ENCODE results near the gene TBXAS1.
"Not testable (repeated sequence)": the region's sequence is repeated elsewhere in the genome, so short reads cannot be mapped to it uniquely, and the experiment has no call there.

Gene TBXAS1

GRCh38 chr7:139884441-139884840, 55.4 kb downstream of the TBXAS1 start:
- no peak for FAIRE-seq
- no peak for DNase-seq (ENCODE audit: extremely low spot score, insufficient read length, low read depth)

DNA sequence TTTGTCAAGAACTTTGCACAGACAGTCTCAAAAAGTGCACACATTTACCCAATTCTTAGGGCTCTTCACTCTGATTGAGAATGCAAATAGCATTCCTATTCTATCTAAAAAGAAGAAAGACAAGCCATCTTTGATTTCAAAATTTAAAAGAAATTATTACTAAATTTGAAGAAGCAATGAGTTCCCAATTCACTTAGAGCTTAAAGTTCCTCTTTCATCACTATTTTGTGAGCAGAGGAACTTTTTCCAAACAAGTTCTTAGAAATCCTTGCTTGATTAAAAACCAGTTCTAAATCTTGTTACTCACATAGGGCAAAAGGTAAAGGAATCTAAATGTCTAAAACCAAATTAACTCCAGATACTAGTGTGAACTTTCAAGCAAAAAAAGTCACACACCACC, 56.4 kb downstream of the TBXAS1 start:
- FAIRE-seq (no peak), DNase-seq (ENCODE audit: extremely low spot score, insufficient read length, low read depth) (no peak)

DNA sequence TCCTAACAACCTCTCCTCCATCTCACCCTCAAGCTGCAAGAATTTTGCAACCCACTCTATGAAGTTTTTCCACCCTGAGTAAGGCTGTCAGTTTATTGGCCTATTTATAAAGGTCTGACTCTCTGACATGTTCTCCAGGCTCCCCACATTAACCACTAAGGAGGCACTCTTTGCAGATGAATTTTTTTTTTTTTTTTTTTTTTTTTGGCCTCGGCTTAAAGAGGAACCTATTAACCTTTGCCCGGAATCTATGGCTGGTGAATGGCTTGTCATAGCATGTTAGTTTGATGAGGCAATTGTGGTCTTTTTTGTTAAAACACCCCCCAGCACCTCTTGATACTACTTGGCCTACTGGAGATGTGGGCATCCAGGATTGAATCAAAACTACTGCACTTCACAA, 57.1 kb downstream of the TBXAS1 start:
- DNase-seq (ENCODE audit: extremely low spot score, insufficient read length, low read depth), result no peak
- FAIRE-seq, result no peak

GRCh38 chr7:139886899-139887298, 57.8 kb downstream of the TBXAS1 start:
- DNase-seq (ENCODE audit: extremely low spot score, insufficient read length, low read depth) (no peak), FAIRE-seq (peak; percentile 67)

- no peak for FAIRE-seq
These were observed 59.0 kb downstream of the TBXAS1 start for GRCh38 chr7:139887992-139888481.

DNA sequence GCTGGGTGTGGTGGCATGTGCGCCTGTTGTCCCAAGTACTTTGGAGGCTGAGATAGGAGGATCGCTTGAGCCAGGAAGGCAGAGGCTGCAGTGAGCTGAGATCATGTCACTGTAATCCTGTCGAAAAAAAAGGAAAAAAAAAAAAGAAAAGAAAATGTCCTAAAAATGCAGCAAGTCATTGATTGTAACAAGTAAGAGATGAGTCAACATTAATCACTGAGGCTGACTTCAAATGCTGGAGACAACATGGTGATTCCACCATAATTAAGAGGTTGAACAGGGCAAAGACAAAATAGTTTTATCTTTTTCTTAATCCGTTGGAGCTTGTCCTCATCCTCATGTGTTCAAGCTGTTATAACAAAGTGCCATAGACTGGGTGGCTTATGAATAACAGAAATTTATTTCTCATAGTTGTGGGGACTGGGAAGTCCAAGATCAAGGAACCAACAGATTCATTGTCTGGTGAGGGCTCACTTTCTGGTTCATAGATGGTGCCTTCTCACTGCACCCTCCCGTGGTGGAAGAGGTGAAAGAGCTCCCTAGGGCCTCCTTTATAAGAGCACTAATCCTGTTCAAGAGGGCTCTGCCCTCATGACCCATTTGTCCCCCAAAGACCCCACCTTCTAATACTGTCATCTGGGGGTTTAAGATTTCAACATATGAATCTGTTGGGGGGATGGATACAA, 60.3 kb downstream of the TBXAS1 start:
- DNase-seq (ENCODE audit: extremely low spot score, insufficient read length, low read depth), result no peak
- FAIRE-seq, result no peak

More at GRCh38 chr7:139887992-139888481, 59.0 kb downstream of the TBXAS1 start:
- no peak for DNase-seq (ENCODE audit: extremely low spot score, insufficient read length, low read depth)

DNA sequence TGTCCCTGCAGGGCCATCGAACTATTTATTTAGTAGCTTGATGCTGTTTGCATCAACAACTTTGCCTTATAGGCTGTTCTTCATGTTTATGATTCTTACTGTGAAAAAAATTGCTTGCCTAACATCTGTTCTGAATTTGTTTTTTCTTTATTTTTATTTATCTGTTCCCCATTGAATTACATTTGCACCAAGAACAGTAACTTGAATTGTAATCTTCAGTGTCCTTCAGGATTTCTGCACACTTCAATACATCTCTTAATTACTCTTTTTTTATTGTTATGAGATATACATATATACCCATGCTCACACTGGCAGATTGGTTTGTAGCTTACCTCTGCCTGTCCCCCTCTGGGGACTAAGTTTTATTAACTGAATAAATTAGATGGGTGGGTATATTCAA, 64.4 kb downstream of the TBXAS1 start:
- FAIRE-seq, result no peak
- no peak for DNase-seq (ENCODE audit: extremely low spot score, insufficient read length, low read depth)

DNA sequence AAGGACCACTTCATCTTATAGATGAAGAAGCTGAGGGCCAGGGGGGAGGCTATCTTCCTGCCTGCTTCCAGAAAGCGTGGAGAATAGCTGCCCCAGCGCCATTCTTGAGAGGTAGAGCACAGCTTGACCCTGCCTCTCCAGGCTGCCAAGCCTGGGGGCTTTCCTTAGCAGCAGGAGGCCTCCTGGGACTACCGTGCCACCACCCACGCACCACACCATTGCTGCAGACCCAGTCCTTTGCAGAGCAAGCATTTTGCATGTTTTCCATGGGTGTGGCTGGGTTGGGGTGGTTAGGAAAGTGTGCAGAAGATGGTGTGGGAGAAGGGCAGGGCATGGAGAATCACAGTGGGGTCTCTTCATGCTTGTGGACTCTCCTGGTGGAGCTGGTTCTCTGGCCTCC, 64.9 kb downstream of the TBXAS1 start:
- no peak for FAIRE-seq
- no peak for DNase-seq (ENCODE audit: extremely low spot score, insufficient read length, low read depth)

DNA sequence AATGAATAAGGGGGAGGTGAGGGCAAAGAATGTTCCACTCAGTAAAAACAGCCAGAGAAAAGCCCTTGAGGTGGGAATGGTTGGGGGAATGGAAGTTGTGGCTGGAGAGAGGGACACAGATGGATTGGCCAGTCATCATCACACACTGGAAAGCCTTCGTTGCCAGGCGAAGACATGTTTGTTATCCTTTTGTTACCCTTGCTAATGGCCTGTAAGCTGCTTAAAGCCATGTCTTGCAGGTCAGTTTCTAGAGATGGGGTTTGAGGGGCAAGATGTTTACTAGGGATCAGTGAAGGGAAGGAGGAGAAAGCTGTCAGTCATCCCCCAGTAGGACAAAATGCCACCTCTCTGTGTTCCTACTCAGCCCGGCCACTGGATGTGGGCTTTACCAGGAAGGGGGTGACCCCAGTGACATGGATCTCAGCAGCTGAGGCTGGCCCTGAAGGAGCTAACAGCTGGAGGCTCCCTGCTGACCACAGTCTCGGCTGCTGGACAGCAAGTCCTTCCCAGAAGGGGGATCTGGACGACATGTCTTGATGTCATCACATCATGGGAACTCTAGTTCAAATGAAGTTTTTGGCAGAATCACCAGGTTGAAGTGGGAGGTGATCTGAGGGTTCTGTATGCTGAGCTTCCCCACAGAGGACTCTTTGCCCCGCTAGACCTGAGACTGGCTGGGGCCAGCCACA, 66.2 kb downstream of the TBXAS1 start:
- DNase-seq (ENCODE audit: extremely low spot score, insufficient read length, low read depth), result no peak
- FAIRE-seq, result no peak

- no peak for FAIRE-seq
- DNase-seq (ENCODE audit: extremely low spot score, insufficient read length, low read depth), result no peak
These were observed 67.2 kb downstream of the TBXAS1 start for GRCh38 chr7:139896288-139896687.

DNA sequence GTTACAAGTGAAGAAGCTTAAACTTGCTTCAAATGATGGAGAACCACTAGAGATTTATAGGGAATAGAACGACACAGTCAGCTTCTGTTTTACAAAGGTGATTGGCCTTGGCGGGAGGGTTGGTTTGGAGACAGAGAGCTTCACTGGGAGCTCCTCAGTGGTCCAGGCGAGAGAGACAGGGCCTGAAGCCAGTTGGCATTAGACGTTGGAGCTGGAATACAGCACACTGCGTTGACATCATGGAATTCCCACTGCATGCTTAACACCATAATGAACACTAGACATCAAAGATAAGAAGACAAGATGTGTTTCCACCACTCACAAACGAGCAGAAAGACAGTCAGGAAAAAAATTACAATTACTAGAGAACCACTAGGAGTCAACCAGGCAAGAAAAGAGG, 67.8 kb downstream of the TBXAS1 start:
- FAIRE-seq (no peak), DNase-seq (ENCODE audit: extremely low spot score, insufficient read length, low read depth) (no peak)

DNA sequence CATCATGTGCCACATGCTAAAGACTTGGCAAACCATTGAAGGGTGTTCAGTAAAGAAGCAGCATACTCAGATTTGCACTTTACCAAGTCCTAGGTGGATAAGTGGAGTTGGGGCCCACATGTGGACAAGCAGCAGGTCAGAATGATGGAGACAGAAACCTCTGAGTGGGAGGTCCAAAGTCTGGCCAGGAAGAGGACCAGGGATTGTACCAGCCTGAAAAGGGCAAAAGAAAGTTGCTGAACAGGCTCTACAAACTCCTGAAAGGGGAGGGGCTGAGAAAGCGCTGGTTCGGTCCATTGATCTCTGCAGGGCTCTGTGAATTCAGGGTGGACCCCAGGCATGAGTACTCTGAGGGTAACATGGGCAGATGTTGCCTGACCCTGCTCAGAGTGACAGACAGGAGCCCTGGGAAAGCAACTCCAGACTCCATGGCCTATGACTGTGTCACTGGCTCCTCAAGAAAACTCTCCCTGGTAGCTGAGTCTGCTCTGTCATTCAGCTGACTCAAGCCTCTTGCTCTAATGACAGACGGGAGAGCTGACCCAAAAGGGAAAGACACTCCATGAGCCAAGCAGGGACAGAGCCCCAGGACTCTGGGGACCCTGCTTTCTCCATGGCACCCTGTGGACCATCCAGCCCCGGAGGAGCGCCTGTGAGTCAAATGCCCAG, 68.5 kb downstream of the TBXAS1 start:
- FAIRE-seq, result no peak
- no peak for DNase-seq (ENCODE audit: extremely low spot score, insufficient read length, low read depth)

DNA sequence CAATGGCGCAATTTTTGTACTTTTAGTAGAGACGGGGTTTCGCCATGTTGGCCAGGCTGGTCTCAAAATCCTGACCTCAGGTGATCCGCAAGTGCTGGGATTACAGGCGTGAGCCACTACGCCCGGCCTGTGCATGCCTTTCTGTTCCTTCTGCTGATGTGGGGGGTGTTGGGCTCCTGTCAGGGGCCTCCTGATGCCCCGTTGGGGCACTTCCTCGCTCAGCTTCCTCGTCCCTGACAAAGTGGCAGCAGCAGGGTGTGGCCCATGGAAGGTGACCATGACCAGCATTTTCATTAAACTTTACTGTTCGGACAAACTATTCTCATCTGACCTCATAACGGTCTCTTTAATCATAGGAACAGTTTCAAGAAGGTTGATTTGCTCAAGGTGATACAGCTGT, 69.4 kb downstream of the TBXAS1 start:
- no peak for DNase-seq (ENCODE audit: extremely low spot score, insufficient read length, low read depth)
- FAIRE-seq, result no peak

- FAIRE-seq, result no peak
- no peak for DNase-seq (ENCODE audit: extremely low spot score, insufficient read length, low read depth)
These were observed 70.4 kb downstream of the TBXAS1 start for GRCh38 chr7:139899328-139899955.

GRCh38 chr7:139900326-139900725, 71.3 kb downstream of the TBXAS1 start:
- DNase-seq (ENCODE audit: extremely low spot score, insufficient read length, low read depth), result no peak
- FAIRE-seq, result no peak

GRCh38 chr7:139901056-139901795, 72.2 kb downstream of the TBXAS1 start:
- DNase-seq (ENCODE audit: extremely low spot score, insufficient read length, low read depth) (no peak), FAIRE-seq (no peak)

DNA sequence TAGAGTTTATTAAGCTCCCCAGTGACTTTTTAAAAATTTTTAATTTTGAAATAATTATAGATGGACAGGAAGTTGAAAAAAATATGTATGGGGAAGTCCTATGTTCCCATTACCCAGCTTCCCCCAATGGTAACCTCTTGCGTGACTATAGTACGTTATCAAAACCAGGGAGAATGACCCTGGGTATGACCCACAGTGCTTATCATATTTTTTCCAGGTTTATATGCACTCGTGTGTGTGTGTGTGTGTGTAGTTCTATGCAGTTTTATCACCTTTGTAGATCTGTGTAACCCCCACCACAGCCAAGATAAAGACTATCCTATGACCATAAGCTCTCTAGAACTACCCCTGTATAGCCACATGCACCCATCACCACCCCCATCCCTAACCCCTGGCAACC, 72.8 kb downstream of the TBXAS1 start:
- no peak for DNase-seq (ENCODE audit: extremely low spot score, insufficient read length, low read depth)
- FAIRE-seq, result no peak

GRCh38 chr7:139902436-139903102, 73.5 kb downstream of the TBXAS1 start:
- DNase-seq (ENCODE audit: extremely low spot score, insufficient read length, low read depth) (no peak), FAIRE-seq (no peak)

DNA sequence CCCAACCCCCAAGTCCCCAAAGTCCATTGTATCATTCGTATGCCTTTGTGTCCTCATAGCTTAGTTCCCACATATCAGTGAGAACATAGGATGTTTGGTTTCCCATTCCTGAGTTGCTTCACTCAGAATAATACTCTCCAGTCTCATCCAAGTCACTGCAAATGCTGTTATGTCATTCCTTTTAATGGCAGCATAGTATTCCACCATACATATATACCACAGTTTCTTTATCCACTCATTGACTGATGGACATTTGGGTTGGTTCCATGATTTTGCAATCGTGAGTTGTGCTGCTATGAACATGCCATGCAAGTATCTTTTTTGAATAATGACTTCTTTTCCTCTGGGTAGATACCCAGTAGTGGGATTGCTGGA, 74.0 kb downstream of the TBXAS1 start:
- not testable (repeated sequence) for DNase-seq (ENCODE audit: extremely low spot score, insufficient read length, low read depth); FAIRE-seq

DNA sequence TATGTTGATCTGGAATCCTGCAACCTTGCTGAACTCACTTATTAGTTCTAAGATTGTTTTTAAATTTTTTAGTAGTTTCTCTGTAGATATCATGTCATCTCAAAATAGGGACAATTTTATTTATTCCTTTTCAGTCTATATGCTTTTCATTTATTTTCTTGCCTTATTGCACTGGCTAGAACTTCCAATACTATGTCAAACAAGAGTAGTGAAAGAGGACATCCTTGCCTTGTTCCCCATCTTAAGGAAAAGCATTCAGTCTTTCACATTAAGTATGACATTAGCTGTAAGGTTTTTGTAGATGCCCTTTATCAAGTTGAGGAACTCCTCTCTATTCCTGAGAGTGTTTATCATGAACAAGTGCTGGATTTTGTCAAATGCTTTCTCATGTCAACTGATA, 77.8 kb downstream of the TBXAS1 start:
- DNase-seq (ENCODE audit: extremely low spot score, insufficient read length, low read depth) (no peak), FAIRE-seq (no peak)
